ENCODE results near the gene CEP41. TPM values are rescaled to one million over a fixed set of nuclear protein-coding genes. Genes with fewer than 3 reads are reported as not detected.
A peak's percentile ranks its signal among the peaks of the same experiment; 100 is the strongest.
"Not testable (repeated sequence)": the region's sequence is repeated elsewhere in the genome, so short reads cannot be mapped to it uniquely, and the experiment has no call there.

CEP41 gene
- total RNA-seq, 1 donor from 2014 or later: 10.0 TPM

GRCh38 chr7:130379921-130380860, 60.6 kb downstream of the CEP41 start, which contains the start of gene CPA1:
TSS of gene CPA1 (plus strand) at chr7:130380494. CDS start at chr7:130380521, 27 bp downstream.
- Histone ChIP-seq H3K4me3 (no peak within 1 kb of the TSS), H3K4me1 (peaks cover 7% of the 10 kb centered on the region), H3K27me3 (ENCODE audit: low read depth) (no peaks in the 10 kb centered on the region), H3K27ac (no peak within 1 kb of the TSS), H3K36me3 (no peaks in the 10 kb centered on the region), H3K9me3 (peaks cover 10% of the 10 kb centered on the region)
- no peak for DNase-seq
- intact Hi-C loops (cut with DNase I): no loop called here
- TF ChIP-seq CTCF (IDR thresholded peaks at IDR 0.05): no peak
- peak; percentile 35 to 43 for ATAC-seq

GRCh38 chr7:130379532-130379920, 61.3 kb downstream of the CEP41 start:
- intact Hi-C loops (cut with DNase I): no loop called here

GRCh38 chr7:130379019-130379418, 61.8 kb downstream of the CEP41 start:
- Histone ChIP-seq H3K27me3 (ENCODE audit: low read depth) (no peaks in the 10 kb centered on the region), H3K4me3 (no peak overlapping the region), H3K4me1 (peaks cover 14% of the 10 kb centered on the region), H3K27ac (no peak overlapping the region), H3K9me3 (peaks cover 10% of the 10 kb centered on the region), H3K36me3 (no peaks in the 10 kb centered on the region)
- TF ChIP-seq CTCF (IDR thresholded peaks at IDR 0.05): no peak
- ATAC-seq: no peak
- no peak for DNase-seq
- intact Hi-C loops (cut with DNase I): no loop called here

More at GRCh38 chr7:130379532-130379920, 61.3 kb downstream of the CEP41 start:
- Histone ChIP-seq H3K4me3 (no peak overlapping the region), H3K36me3 (no peaks in the 10 kb centered on the region), H3K27me3 (ENCODE audit: low read depth) (no peaks in the 10 kb centered on the region), H3K4me1 (peaks cover 9% of the 10 kb centered on the region), H3K27ac (no peak overlapping the region), H3K9me3 (peaks cover 10% of the 10 kb centered on the region)
- peak in 1 of 2 donors; percentile 5 for ATAC-seq
- TF ChIP-seq CTCF (IDR thresholded peaks at IDR 0.05): no peak
- DNase-seq: no peak

- H3K9me3 ChIP-seq: peaks cover 10% of the 10 kb centered on the region
- no peaks in the 10 kb centered on the region for H3K36me3 ChIP-seq
- peaks cover 29% of the 10 kb centered on the region for H3K4me1 ChIP-seq
- no peak overlapping the region for H3K4me3 ChIP-seq
- DNase-seq: no peak
- H3K27me3 ChIP-seq (ENCODE audit: low read depth): no peaks in the 10 kb centered on the region
- TF ChIP-seq CTCF (IDR thresholded peaks at IDR 0.05): no peak
- no peak overlapping the region for H3K27ac ChIP-seq
- ATAC-seq: no peak
- intact Hi-C loops (cut with DNase I): no loop called here
Observed at GRCh38 chr7:130377178-130377577, 63.6 kb downstream of the CEP41 start.

GRCh38 chr7:130376461-130376860, 64.4 kb downstream of the CEP41 start:
- H3K9me3 ChIP-seq: peaks cover 10% of the 10 kb centered on the region
- DNase-seq; H3K36me3 ChIP-seq; H3K27me3 ChIP-seq (ENCODE audit: low read depth); intact Hi-C loops (cut with DNase I); H3K4me3 ChIP-seq; ATAC-seq; H3K27ac ChIP-seq: not testable (repeated sequence)
- H3K4me1 ChIP-seq: peaks cover 29% of the 10 kb centered on the region

- Histone ChIP-seq H3K9me3 (peaks cover 10% of the 10 kb centered on the region), H3K27ac (peak overlapping the region; percentile 79), H3K27me3 (ENCODE audit: low read depth) (no peaks in the 10 kb centered on the region), H3K4me3 (no peak overlapping the region), H3K4me1 (peaks cover 29% of the 10 kb centered on the region), H3K36me3 (no peaks in the 10 kb centered on the region)
- intact Hi-C loops (cut with DNase I): no loop called here
- ATAC-seq (no peak), DNase-seq (no peak)
- TF ChIP-seq CTCF (IDR thresholded peaks at IDR 0.05): no peak
Observed at GRCh38 chr7:130374507-130374906, 66.3 kb downstream of the CEP41 start.

Measured in lower lobe of right lung (tissue), 2 donors.